Measurements from ENCODE around the gene LDLRAD4.

DNA sequence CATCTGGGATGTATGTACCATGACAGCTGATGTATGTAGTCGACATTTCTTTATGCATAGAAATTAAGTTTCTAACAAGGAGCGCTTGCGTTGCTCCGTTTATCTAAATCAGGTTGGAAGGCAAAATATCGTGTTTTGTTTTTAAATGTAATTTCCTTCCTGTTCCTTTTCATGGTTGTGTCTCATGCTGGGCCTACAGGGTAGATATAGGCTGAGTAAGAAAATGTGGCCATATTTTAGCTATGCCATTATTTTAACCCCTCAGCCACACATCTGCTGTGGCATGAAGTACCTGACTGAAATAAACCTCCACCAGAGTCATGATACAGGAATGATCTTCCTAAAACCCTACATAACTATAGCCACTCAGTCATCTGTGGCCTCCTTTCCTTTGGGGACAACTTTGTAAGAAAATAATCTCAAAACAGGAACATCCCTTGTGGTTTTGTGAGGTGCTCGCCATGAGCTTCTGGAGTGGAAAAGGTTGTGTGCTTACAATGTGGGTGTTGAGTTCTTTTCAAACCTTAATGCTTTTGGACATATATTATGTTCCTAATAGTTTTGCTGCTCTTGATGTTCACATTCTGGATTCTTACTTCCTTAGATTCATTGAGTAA, 293.5 kb downstream of the LDLRAD4 start:
- TF ChIP-seq FOXM1 (IDR thresholded peaks at IDR 0.05; ENCODE audit: borderline replicate concordance) = no peak
- no peak for TF ChIP-seq ARNT (IDR thresholded peaks at IDR 0.05)
- no peak for TF ChIP-seq LEF1 (IDR thresholded peaks at IDR 0.05; ENCODE audit: borderline replicate concordance)
- no peak for TF ChIP-seq TARDBP (IDR thresholded peaks at IDR 0.05)
- no peak for TF ChIP-seq SP1 (IDR thresholded peaks at IDR 0.05)
- TF ChIP-seq ELF4 (IDR thresholded peaks at IDR 0.05) = no peak
- TF ChIP-seq BHLHE40 (IDR thresholded peaks at IDR 0.05; ENCODE audit: borderline replicate concordance) = no peak
- no peak for TF ChIP-seq HDGF (IDR thresholded peaks at IDR 0.05; ENCODE audit: borderline replicate concordance)
- no peak for TF ChIP-seq SUZ12 (IDR thresholded peaks at IDR 0.05)
- no peak for TF ChIP-seq CTBP1 (IDR thresholded peaks at IDR 0.05; ENCODE audit: borderline replicate concordance)

All from HEK293T (cell line).